Activated CD8-positive, alpha-beta memory T cell treated with anti-CD3 and anti-CD28 coated beads for 4 hours (primary cell): ENCODE results near the gene TAB3.

Source experiments
- DNase-seq, 2 donors: peaks; one replicate each; pipeline ENCODE4 v3.0.0-alpha.2; 2020; ENCODE audit warnings: low read depth in 2 of 2

Gene TAB3, protein sequence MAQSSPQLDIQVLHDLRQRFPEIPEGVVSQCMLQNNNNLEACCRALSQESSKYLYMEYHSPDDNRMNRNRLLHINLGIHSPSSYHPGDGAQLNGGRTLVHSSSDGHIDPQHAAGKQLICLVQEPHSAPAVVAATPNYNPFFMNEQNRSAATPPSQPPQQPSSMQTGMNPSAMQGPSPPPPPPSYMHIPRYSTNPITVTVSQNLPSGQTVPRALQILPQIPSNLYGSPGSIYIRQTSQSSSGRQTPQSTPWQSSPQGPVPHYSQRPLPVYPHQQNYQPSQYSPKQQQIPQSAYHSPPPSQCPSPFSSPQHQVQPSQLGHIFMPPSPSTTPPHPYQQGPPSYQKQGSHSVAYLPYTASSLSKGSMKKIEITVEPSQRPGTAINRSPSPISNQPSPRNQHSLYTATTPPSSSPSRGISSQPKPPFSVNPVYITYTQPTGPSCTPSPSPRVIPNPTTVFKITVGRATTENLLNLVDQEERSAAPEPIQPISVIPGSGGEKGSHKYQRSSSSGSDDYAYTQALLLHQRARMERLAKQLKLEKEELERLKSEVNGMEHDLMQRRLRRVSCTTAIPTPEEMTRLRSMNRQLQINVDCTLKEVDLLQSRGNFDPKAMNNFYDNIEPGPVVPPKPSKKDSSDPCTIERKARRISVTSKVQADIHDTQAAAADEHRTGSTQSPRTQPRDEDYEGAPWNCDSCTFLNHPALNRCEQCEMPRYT

DNA sequence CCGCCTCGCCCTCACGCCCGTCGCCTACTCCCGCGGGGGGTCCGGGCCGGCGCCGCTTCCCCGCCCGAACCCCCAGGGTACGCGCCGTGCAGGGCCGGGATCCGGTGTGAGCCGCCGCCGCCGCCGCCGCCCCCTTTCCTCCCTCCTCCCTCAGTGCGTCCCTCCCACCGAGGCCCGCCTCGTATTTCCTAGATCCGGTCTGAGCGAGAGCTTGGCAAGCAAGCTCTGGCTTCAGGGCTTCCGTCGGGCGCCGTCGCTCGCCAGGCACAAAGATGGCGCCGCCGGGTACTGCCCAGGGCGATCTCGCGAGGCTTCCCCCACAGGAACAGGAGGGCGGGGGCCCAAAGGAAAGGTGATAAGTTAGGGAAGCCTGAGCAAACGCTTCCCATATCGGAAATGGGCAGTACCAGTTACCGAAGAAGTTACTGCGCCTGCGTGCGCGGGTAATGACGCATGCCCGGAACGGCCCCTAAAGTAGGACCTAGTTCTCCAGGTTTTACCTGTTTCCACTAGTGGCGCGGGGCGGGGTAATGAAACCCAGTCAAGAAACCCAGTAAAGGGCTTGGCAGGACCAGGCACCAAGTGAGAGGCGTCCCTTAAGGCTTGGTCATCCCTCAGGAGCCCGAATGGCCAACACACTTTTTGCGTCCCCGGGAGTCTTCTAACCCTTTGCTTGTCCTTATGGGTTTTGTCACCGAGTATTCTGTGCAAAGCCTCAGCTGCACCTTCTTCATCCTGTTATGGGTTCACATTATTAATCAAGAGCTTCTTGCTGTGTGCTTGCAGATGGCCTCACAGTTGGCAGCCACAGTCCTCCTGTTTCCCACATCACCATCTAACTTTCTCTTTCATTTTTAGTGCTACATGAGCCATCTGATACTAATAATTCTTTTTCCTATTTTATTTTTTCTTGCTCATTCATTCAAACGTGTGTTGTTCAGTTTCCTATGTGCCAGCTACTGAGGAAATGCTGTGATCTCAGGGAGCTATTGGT is at the start of gene TAB3:
TSS of gene TAB3 (minus strand) at position 108 of the 994 bp plus-strand sequence. CDS start 29,666 bp downstream, outside the sequence.
- DNase-seq: peak; percentile 82 to 88

DNA sequence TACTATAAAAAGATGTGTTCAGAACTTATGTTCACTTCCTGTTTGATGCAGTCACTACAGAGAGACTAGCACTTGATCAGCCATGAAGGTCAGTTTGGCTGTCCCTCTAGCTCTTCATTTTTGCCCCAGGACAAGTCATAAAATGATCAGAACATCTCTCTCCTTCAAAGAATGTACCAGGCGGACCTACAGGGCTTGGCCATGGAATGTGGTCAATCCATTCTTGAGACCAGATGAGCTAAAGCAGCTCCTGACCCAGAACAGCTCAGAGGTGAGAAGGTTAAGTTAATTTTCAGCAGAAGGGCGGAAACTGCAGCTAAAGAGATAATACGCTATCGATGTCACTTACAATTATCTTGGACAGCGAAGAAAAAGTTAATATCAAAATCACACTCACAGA is 49.2 kb upstream of the TAB3 start:
- no peak for DNase-seq

DNA sequence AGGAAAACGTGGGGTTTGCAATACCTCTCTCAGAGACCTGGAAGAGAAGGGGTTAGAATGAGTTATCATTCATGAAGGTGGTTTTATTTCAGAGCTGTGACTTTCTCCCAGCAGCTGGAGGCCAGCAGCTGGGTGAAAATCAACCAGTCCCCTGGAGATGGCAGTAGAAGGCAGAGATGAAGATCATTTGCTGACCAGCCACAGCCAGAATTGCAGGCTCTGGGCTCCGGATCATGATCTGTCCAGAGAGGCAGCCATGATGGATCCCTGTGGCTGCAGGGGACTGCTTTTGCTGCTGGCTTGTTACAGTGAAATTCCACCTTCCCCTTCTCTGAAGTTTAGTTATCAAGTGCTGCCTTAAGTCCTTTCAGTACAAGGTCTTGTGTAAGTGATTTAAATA is 46.9 kb upstream of the TAB3 start:
- DNase-seq: no peak

DNA sequence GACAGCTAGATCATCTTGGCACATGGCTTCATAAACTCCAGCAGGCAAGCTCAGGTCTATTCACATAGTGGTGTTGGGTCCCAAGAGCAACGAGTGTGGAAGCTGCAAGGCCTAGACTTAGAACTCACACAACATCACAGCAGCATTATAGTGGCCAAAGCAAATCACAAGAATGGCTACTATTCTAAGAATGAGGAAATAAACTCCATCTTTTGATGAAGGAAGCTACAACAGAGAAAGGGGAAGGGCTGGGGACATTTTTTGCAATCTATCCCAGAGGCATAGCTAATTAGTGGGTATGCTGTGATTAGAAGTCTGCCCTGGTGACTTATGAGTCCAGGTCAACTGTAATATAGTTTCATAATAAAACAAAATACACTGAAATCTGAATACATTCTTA is 42.9 kb upstream of the TAB3 start:
- DNase-seq: no peak

DNA sequence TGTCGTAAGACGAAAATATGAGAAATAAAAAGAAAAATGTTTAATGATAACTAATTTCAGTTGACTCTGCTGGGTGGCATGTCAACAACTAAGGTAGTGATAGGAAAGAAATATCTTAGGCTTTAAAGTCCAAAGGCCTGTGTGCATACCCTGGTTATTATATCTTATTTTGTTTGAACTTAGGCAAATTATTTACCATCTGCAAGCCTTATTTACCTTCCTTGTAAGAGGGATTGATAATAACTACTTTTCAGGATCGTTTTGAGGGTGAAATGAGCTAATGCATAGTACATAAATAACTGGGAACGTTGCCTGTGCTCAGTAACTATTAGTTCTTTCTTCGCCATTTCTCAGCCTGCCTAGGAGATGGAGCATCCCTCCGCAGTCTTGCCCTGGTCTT is 41.6 kb upstream of the TAB3 start:
- no peak for DNase-seq

DNA sequence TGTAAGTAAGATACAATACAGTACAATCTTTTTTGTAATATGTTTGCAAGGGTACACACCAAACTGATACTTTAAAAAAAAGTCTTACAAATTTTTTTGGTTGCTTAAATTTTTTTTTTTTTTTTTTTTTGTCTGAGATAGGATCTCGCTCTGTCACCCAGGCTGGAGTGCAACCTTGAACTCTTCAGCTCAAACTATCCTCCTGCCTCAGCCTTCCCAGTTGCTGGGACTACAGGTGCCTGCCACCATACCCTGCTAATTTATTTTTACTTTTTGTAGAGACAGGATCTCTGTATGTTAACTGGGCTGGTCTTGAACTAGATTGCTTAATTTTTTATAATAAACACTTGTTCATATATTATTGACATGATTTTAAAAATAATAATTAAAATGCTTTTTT is 41.1 kb upstream of the TAB3 start:
- no peak for DNase-seq

DNA sequence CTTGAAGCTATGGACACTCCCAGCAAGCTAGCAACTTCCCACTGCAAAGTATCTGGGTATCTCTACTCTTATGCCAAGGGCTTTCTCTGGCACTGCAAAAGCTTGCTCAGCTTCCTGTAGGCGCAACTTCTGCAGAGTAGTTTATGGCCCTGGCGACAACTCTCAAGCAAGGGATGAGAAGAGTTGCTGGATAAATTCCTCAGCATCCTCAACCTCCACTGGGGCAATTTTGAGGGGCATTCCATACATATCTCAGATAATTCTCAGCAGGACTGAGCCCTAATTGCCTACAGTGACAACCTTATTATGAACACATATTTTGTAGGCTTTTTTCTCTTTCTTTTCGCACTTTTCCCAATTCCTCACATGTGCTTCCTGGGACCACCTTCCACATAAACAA is 31.2 kb upstream of the TAB3 start:
- DNase-seq: no peak

DNA sequence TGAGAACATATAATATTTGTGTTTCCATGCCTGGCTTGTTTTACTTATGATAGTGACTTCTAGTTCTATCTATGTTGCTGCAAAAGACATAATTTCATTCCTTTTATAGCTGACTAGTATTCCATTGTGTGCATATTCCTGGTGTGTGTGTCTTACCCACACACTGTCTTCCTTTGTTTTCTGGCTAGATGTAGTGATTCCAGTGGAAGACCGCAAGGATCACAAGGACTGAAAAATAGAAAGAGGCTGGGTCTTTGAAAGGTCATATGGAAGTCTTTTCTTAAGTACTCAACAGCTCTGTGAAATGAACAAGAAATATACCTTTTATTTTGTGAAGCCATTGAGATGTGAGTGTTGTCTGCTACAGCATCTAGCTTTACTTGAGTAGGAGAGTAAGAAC is 29.4 kb upstream of the TAB3 start:
- no peak for DNase-seq

DNA sequence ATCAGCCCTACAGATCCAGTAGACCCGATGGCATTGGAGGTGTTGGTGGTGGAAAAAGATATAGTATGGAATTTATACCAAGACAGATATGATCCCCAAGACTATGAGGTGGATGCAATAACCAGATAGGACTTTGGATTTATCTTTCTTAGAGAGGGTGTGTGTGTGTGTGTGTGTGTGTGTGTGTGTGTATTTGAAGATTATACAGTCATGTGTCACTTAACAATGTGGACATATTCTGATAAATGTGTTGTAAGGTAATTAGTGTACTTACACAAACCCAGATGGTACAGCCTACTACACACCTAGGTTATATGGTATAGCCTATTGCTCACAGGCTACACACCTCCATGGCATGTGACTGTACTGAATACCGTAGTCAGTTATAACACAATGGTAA is 24.4 kb upstream of the TAB3 start:
- no peak for DNase-seq

DNA sequence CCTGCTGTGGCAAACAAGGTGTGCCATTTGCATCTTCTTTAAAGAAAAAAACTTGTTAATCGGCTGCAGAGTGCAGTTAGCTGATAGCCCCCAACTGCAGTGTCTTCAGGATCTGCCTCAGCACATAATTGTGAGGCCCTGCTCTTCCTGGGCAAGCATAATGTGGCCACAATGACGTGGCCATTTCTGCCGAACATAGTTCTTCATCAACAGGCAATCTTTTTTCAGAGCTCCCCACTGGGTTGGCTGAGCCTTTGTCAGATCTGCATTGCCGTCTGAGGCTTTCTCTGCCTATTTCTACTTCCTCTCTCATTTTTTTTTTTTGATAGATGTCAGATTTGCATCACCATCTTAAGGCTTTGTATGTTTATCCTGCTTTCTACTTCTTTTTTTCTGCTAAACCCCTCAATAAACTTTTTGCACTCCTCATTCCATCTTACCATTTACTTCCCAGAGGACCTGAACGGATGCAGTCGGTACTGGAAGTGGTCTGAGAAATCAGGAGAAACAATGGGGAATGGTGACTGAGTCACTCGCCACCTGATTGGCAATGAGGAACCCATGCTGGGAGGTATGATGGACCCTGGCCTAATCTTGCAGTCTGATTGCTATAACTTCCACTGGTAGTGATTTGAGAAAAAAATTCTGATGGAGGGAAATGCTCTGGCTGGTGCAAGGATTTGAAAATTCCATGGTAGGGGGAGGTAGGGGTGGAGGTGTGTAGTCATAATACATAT is 21.2 kb upstream of the TAB3 start:
- no peak for DNase-seq

DNA sequence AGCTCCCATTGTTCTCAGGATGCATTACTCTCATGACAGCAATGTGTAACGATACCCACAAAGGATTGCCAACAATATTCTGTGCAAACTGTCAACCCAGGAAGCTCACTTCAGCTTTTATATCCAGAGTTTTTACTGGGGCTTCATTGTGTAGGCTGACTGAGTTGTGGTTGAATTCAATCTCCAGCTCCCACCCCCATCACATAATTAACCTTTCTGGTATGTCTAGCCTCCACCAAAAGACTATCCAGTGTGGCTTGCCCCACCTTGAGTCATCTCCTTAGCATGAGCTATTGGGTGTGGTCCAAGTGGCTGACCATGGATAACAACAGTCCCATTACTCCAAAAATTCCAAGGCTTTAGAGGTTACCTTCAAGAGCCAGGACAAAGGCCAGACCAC is 17.7 kb upstream of the TAB3 start:
- DNase-seq: no peak

DNA sequence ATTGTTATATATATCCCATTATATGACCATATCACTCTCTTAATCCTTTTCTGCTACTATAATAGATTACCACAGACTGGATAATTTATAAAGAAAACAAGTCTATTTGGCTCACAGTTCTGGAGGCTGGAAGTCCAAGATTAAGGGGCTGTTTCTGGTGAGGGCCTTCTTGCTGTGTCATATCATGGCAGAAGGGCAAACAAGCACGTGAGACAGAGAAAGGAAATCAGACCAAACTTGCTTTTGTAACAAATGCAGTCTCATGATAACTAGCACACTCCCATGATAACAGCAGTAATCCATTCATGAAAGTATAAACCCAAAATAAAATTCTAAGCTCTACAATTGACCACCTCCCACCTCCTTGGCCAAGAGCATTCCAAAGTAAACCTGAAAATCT is 16.3 kb upstream of the TAB3 start:
- DNase-seq: no peak

DNA sequence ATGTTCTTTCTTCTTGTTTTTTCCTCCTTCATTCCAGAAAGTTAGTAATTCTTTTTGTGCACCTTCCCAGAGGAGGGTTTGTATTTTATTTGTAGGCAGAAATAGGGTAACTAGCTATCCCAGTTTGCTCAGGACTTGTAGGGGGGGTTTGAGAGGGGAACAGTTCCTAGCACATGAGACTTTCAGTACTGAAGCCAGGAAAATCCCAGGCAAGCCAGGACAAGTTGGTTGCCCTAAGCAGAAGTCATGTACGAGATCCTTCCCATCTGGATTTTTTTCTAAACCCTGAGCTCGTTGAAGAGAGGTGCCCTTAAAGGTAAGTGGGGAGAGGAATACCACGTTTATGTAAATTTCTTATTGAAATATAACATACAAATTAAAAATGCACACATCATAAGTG is 15.6 kb upstream of the TAB3 start:
- no peak for DNase-seq

DNA sequence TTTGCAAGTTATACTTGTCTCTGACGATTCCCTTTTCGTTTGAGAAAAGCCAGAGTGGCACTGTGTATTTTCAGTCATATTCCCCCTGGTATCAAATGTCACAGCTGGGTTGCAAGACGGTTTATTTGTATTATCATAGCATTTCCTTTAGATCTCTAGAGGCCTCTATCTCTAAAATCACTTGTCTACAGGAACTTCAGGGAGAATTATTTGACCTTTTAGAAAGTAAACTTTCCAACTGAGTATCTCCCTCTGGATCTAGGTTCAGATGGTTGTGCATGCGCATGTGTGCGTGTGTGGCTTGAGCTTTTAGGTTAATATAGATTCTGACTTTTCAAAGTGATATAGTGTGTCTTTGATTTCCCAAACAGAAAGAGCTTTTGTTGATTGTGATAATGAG is 15.1 kb upstream of the TAB3 start:
- DNase-seq: no peak

DNA sequence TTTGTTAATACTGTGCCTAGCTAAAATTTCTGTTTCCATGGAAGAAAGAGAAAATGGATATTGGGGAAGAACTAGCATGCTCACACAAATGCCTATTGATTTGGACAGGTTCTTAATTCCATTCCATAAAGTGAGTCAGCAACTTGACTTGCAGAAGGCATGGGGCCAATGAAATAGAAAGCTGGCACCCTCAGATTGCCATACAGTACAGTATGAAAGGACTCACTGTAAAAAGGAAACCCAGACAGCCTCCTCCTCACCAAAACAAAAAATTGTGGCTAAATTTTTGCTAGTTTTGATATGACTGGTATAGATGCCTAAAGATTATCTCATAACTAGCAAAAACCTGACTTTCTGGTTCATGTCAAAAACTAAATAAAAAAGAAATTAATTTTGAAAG is 11.2 kb upstream of the TAB3 start:
- DNase-seq: no peak

DNA sequence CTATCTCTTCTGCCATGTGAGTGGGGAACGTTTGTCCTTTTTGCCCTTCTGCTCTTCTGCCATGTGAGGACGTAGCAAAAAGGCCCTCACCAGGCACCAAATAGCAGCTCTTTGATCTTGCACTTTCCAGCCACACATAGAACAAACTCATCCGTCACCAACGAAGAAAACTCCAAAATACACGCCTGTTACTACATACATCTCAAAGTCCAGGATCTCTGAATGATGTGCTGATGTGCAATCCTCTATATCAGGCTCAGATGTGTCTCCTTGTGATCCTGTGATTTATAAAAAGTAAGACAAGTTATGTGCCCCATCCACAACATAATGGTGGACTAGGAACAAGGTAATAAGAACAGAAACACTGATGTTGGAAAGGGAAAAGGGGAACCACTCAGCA is 9.8 kb upstream of the TAB3 start:
- DNase-seq: no peak

DNA sequence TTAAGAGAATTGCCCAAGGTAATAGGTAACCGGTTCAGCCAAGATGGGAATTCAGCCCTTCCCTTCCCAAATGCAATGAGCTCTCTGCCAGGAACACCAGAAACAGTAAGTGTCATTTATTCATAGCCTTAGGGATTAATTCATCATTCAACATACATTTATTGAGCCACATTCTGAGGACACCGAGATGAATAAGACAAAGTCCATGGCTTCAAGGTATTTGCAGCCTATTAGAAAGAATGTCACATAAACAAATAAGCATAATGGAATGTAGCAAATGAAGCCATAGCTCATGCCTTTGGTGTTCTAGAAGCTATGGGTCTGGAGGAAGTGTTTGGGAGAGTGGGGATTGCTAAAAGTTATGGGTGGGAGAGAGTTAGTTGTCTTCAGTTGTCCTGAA is 6.3 kb upstream of the TAB3 start:
- no peak for DNase-seq

DNA sequence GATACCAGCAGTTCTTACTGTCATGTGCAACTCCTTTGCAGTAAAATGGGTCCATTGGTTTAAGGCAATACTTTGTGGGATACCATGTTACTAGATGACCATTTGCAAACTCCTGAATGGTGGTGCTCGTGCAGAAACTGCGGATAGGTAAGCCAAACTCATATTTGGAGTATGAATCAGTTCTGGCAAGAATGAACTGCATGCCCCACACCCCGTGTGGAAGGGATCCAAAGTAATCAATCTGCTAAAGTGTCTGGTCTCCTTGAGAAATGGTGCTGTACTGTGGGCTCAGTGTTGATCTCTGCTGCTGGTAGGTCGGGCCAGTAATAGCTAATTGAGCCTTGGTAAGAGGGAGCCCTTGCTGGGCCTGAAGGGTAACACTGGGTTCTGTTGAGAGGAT is 4.2 kb upstream of the TAB3 start:
- DNase-seq: no peak

DNA sequence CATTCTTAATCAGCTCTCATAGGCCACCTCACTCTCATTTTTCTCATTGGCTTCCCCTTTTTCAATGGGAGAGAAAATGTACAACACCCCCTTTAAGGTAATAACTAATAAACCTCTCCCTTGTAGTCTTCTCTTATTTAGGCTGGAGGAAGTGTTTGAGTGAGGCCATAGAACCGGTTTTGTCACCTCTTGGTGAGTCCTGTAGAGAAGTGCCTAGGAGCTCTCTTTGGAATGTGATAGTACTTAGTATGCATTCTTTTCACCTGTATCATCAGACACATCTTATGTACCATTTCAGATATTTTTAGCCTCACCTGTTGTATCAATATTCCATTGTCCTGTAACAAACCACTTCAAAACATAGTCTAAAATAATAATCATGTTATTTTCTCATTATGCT is 3.5 kb upstream of the TAB3 start:
- no peak for DNase-seq

DNA sequence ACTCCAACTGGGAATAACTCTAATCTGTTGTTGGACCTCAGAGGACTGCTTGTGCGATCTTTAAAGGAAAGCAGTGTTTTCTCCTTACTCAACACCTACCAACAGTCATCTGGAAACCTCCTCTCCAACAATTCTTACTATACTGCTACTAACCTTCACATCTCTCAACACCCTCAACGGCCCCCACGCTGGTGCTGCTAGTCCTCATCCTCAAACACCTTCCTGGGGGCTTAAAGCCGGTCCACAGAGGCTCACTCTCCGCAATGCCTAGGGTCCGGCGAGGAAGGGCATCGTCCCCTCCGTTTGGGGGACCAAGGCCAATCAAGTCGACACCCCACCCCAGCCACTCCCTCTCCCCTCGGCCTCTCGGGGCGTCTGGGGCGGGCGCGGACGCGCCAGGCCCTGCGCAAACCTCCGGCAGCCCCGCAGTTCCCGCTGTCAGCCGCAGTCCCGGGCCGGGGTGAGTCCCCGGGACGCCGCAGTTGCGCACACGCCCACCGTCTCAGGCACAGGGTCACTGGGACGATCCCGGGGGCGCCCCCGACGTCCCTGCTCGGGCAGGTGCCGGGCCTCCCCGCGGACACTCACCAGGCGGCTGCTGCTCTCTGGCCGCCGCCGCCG is 418 bp downstream of the TAB3 start:
- no peak for DNase-seq

DNA sequence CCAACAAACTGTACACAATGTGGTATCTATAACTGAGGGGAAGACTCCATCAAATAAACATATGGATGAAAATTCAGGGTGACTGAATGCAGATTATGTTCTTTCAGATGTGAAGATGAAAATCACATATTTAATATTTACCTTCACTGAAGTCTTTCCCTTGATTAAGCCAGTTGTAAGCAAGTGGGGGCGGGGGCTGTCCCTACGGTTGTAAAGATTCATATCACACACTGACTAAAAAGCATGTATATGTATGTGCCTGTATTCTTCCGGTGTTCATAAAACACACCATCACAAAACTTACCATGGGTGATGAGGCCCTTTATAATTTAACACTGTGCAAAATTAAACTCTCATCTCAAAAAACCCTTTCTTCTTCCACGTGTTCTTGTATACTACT is 1.3 kb downstream of the TAB3 start:
- peak; percentile 24 to 27 for DNase-seq
